Fibroblast of lung (primary cell): ENCODE results near the gene KCNG2.

Experiments
- EZH2 ChIP-seq: IDR thresholded peaks from 2 replicates; pipeline ENCODE4 v1.5.1; 2012; ENCODE audit warnings: low read length, control low read depth, mild to moderate bottlenecking; ENCODE audit errors: missing control alignments
- TF ChIP-seq, protein P1 (sequence below), 2 donors: IDR thresholded peaks in 1 of 2; conservative IDR thresholded peaks in 1 of 2; 1 replicate in 1 of 2; 2 replicates in 1 of 2; pipeline ENCODE4 v1.5.1; 2011 to 2012; ENCODE audit warnings: low read length in 2 of 2, control low read depth in 1 of 2, inconsistent platforms in 1 of 2, low read depth in 1 of 2, mild to moderate bottlenecking in 1 of 2

DNA sequence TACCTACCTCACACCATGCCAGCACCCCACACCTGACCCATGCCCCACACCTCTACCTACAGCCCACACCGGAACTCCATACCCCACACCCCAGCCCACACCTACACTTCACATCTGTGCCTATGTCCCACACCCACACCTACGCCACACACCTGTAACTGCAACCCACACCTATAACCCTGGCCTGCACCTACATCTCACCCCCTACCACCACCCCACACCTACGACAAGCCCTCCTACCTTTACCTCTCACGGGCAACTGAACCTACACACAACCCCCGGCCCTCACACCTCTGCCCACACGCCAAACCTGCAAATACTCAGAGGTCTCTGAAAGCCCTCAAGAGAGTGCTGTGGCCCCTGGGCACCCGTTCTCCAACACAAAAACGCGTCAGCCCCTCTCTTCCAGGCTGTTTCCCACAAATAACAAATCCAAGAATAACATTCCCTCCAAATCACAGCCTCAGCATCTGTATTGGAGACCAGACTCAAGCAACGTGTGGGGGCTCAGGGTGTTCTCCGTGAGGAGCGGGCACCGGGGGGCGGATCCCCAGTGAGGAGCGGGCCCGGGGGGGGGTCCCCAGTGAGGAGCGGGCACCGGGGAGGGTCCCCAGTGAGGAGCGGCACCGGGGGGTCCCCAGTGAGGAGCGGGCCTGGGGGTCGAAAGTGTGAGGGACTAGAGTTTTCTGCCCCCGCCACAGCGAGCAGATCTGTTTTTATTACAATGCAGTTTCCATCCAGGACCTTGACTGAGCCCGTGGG lies 120.3 kb downstream of the KCNG2 start:
- TF ChIP-seq, protein P1, sequence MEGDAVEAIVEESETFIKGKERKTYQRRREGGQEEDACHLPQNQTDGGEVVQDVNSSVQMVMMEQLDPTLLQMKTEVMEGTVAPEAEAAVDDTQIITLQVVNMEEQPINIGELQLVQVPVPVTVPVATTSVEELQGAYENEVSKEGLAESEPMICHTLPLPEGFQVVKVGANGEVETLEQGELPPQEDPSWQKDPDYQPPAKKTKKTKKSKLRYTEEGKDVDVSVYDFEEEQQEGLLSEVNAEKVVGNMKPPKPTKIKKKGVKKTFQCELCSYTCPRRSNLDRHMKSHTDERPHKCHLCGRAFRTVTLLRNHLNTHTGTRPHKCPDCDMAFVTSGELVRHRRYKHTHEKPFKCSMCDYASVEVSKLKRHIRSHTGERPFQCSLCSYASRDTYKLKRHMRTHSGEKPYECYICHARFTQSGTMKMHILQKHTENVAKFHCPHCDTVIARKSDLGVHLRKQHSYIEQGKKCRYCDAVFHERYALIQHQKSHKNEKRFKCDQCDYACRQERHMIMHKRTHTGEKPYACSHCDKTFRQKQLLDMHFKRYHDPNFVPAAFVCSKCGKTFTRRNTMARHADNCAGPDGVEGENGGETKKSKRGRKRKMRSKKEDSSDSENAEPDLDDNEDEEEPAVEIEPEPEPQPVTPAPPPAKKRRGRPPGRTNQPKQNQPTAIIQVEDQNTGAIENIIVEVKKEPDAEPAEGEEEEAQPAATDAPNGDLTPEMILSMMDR (conservative IDR thresholded peaks at IDR 0.05 in 1 of 2, IDR thresholded peaks at IDR 0.05 in 1 of 2; ENCODE audit: low read depth in 1 of 2, low read length in 2 of 2): no peak
- TF ChIP-seq EZH2: no peak
